AG04450 (cell line): ENCODE data around the gene TMEM144. TPM values are rescaled to one million over a fixed set of nuclear protein-coding genes. Genes with fewer than 3 reads are reported as not detected.

Source experiments
- CTCF ChIA-PET: fragments of 300-600, 350-600 bp; formaldehyde crosslinking; extraction: SDS; loops from one replicate; lab custom pipeline; 2022; ENCODE audit warnings: antibody characterized with exemption, inconsistent platforms; lab: Charles Lee
- POLR2A ChIA-PET: fragments of 350-600 bp; formaldehyde crosslinking; extraction: SDS; loops from one replicate; lab custom pipeline; 2021; ENCODE audit warnings: antibody characterized with exemption, inconsistent platforms; lab: Yijun Ruan, JAX
- DNase-seq: peaks from one replicate; pipeline ENCODE4 v3.0.0-alpha.2; 2011; ENCODE audit warnings: low read depth, low spot score
- H3K27ac ChIP-seq: one replicate; pipeline ENCODE4 v1.5.1; 2012; ENCODE audit warnings: low read depth, low read length, control low read depth
- H3K27me3 ChIP-seq: one replicate; pipeline ENCODE4 v1.6.0; 2012; ENCODE audit warnings: low read length; ENCODE audit not compliant: control insufficient read depth, insufficient read depth
- H3K4me3 ChIP-seq: 2 replicates; pipeline ENCODE4 v1.5.1; 2011; ENCODE audit warnings: mild to moderate bottlenecking, low read depth, low read length, control low read depth
- H3K9me3 ChIP-seq: 2 replicates; pipeline ENCODE4 v1.5.1; 2012; ENCODE audit warnings: low read length; ENCODE audit not compliant: control insufficient read depth, insufficient read depth
- polyA plus RNA-seq: library from polyadenylated mRNA; depleted of rRNA; stranded (reverse); fragments of >200 nt; gene quantifications from 2 replicates; pipeline ENCODE4 v1.2.3, GENCODE V29; 2011
- TF ChIP-seq, protein P1 (sequence below): IDR thresholded peaks from 2 replicates; pipeline ENCODE4 v1.5.1; 2011; ENCODE audit warnings: low read depth, low read length, control low read depth, inconsistent platforms

Gene TMEM144
- polyA plus RNA-seq, 1 experiment, result 0.82 TPM

DNA sequence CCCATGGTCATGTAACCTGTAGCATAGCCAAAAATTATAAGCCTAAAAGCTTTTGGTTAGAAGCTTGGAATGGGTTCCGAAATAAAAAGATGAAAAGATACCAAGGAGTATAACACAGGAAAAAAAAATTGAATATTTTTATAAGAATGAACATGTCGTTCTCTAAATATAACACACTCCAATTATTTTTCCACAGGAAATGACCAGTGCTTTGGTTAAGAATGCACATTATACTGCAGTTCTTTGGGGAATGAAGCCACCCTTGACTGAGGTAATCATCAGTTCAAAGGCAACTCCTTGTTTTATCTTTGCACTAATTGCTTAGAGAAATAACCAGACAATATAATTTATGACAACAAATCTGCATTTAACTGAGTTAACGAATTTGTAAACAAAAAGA is 30.8 kb upstream of the TMEM144 start:
- TF ChIP-seq, protein P1, sequence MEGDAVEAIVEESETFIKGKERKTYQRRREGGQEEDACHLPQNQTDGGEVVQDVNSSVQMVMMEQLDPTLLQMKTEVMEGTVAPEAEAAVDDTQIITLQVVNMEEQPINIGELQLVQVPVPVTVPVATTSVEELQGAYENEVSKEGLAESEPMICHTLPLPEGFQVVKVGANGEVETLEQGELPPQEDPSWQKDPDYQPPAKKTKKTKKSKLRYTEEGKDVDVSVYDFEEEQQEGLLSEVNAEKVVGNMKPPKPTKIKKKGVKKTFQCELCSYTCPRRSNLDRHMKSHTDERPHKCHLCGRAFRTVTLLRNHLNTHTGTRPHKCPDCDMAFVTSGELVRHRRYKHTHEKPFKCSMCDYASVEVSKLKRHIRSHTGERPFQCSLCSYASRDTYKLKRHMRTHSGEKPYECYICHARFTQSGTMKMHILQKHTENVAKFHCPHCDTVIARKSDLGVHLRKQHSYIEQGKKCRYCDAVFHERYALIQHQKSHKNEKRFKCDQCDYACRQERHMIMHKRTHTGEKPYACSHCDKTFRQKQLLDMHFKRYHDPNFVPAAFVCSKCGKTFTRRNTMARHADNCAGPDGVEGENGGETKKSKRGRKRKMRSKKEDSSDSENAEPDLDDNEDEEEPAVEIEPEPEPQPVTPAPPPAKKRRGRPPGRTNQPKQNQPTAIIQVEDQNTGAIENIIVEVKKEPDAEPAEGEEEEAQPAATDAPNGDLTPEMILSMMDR, result no peak
- DNase-seq, result no peak
- H3K4me3 ChIP-seq, result no peak overlapping the region
- no peaks in the 10 kb centered on the region; the same call in 1 of the 2 replicates for H3K9me3 ChIP-seq
- H3K27ac ChIP-seq, result no peak overlapping the region
- no peaks in the 10 kb centered on the region for H3K27me3 ChIP-seq
- ChIA-PET POLR2A (no interaction called here), CTCF (no interaction called here)

DNA sequence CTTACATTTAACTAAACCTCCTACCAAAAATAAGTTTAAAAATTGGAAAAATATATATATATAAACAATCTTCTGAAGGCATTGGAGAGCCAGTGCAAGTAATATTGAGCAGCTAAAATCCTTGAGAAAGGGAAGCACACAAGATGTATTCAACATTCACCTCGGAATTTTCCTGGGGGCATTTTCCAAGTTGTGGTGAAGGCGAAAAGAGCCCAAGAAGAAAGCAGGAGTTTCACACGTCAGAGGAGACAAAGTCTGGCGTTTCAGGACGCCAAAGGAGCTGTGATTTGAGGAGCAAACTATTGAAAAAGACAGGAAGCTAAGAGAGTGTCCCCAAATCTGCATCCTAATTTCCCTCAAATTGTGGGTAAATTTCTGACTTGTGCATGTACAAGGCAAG is 28.4 kb upstream of the TMEM144 start:
- Histone ChIP-seq H3K27ac (no peak overlapping the region), H3K4me3 (no peak overlapping the region), H3K27me3 (no peaks in the 10 kb centered on the region), H3K9me3 (no peaks in the 10 kb centered on the region; the same call in 1 of the 2 replicates)
- no peak for DNase-seq
- POLR2A ChIA-PET, result no interaction called here
- TF ChIP-seq, protein P1, result no peak
- CTCF ChIA-PET, result interaction anchor here (0.6 to 4.1 kb wide), 4 partner anchors 10 to 238 kb away, joined by 3 to 37 read pairs (median 9); no protein-coding TSS in a partner anchor

DNA sequence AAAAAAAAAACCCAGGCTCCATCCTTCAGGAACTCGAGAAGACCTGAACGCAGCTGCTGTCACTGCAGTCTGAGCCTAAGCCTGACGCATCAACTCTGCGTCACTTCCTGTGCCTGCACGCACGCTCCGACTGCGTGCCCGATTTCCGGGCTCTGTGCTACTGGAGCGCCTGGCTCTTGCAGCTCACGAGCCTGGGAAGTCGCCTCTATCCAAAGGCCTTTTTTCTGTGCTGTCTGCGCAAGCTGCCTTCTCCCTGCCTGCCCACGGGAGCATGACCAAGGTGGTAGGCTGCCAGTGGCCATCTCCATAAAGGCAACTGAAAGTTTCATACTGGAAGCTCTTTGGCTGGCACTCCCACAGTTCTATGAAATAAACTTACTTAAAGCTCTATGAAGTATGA is 27.6 kb upstream of the TMEM144 start:
- POLR2A ChIA-PET, result no interaction called here
- no peak for DNase-seq
- no peaks in the 10 kb centered on the region; the same call in 1 of the 2 replicates for H3K9me3 ChIP-seq
- no peak overlapping the region for H3K4me3 ChIP-seq
- H3K27me3 ChIP-seq, result no peaks in the 10 kb centered on the region
- TF ChIP-seq, protein P1, result no peak
- no peak overlapping the region for H3K27ac ChIP-seq
- CTCF ChIA-PET, result interaction anchor here (0.6 to 4.1 kb wide), 5 partner anchors 10 to 239 kb away, joined by 3 to 37 read pairs (median 4); partner anchors contain the start of gene GASK1B

DNA sequence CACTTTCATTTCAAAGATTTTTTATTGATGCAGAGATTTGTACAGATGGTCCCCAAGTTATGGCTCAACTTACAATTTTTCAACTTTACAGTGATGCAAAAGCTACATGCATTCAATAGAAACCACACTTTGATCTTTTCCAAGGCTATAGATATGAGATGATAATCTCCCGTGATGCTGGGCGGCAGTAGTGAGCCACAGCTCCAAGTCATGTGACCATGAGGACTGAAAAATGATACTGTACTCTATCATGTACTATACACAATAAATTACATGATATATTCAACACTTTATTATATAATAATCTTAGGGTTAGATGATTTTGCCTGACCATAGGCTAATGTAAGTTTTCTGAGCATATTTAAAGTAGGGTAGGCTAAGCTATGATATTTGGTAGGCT is 23.5 kb upstream of the TMEM144 start:
- Histone ChIP-seq H3K4me3 (no peak overlapping the region), H3K9me3 (no peaks in the 10 kb centered on the region; the same call in 1 of the 2 replicates), H3K27ac (no peak overlapping the region), H3K27me3 (peaks cover 2% of the 10 kb centered on the region)
- ChIA-PET CTCF (interaction anchor here (0.8 to 1.7 kb wide), 3 partner anchors 15 to 208 kb away, joined by 3 to 5 read pairs (median 3); no protein-coding TSS in a partner anchor), POLR2A (interaction anchor here (0.6 kb wide), 1 partner anchor 119 kb away, joined by 6 read pairs; no protein-coding TSS in a partner anchor)
- TF ChIP-seq, protein P1, result no peak
- no peak for DNase-seq

DNA sequence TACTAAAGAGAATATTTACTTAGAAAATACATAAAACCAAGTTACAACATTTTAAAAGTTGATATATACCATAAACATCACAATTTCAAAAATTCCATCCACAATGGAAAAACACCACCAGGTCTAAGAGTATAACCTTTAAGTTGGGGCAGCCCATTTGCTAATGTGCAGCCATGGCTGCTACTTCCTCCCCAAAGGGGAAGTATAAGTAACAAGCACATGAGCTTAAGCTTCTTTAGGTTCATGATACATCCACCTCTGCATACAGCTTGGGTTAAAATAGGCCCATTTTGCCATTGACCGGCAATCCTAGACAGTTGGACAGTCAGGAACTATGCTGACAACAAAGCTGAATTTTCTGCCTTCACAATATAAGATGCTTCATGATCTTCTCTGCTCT is 20.9 kb upstream of the TMEM144 start:
- Histone ChIP-seq H3K27me3 (peaks cover 2% of the 10 kb centered on the region), H3K9me3 (no peaks in the 10 kb centered on the region), H3K27ac (no peak overlapping the region), H3K4me3 (no peak overlapping the region)
- ChIA-PET POLR2A (no interaction called here), CTCF (interaction anchor here (1.0 to 1.4 kb wide), 2 partner anchors 15 to 211 kb away, joined by 3 to 4 read pairs; no protein-coding TSS in a partner anchor)
- no peak for DNase-seq
- TF ChIP-seq, protein P1, result no peak
